ENCODE results near the gene SLC25A22.

- TF ChIP-seq STAG1 (CRISPR knock-in tag; IDR thresholded peaks at IDR 0.05; ENCODE audit: borderline replicate concordance) (no peak), E2F5 (CRISPR knock-in tag; IDR thresholded peaks at IDR 0.05) (no peak), BRF1 (IDR thresholded peaks at IDR 0.05; ENCODE audit: borderline replicate concordance, extremely low read depth, insufficient read length) (no peak), RBM39 (optimal IDR thresholded peaks at IDR 0.05; ENCODE audit: low read depth, low read length) (no peak), FOS (IDR thresholded peaks at IDR 0.05; ENCODE audit: extremely low read depth, insufficient read length) (no peak), POLR3A (IDR thresholded peaks at IDR 0.05; ENCODE audit: borderline replicate concordance, extremely low read depth, insufficient read depth, insufficient read length) (no peak), ELF1 (tag; IDR thresholded peaks at IDR 0.05) (no peak), ZNF518B (CRISPR knock-in tag; IDR thresholded peaks at IDR 0.05) (no peak), POLR2AphosphoS5 (IDR thresholded peaks at IDR 0.05; ENCODE audit: control insufficient read depth, insufficient read depth, low read depth, low read length) (no peak), ETV6 (IDR thresholded peaks at IDR 0.05; ENCODE audit: borderline replicate concordance in 1 of 2, low read depth in 2 of 2, low read length in 1 of 2) (no peak), ETV6 (CRISPR knock-in tag; IDR thresholded peaks at IDR 0.05; ENCODE audit: borderline replicate concordance) (no peak), RAD21 (CRISPR knock-in tag; conservative IDR thresholded peaks at IDR 0.05 in 1 of 2, IDR thresholded peaks at IDR 0.05 in 1 of 2) (no peak), STAT5B (CRISPR knock-in tag; IDR thresholded peaks at IDR 0.05) (no peak), EZH2 (IDR thresholded peaks at IDR 0.05; ENCODE audit: borderline replicate concordance, low read depth, low read length) (no peak)
Observed at GRCh38 chr11:841981-842369, 43.9 kb upstream of the SLC25A22 start.

All from K562 (cell line).